ENCODE measurements around the gene PRPF39. TPM values are rescaled to one million over a fixed set of nuclear protein-coding genes. Genes with fewer than 3 reads are reported as not detected.
"Not testable (repeated sequence)": the region's sequence is repeated elsewhere in the genome, so short reads cannot be mapped to it uniquely, and the experiment has no call there.

Gene PRPF39
- polyA plus RNA-seq, 1 experiment: 26.4 TPM

DNA sequence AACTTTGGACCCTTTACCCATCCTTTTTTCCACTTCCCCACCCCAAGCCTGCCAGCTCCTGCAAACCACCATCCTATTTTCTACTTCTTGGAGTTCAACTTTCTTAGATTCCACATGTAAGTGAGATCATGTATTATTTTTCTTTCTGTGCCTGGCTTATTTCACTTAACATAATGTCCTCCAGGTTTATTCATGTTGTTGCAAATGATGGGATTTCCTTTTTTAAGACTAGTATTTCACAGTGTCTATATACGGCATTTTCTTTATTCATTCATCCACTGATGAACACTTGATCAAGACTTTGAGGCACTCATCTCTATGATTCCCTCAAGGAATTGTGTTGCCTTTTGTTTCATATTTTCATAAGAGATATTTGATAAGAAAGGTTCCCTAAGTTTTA lies 5.6 kb upstream of the PRPF39 start:
- DNase-seq (ENCODE audit: low read depth): no peak
- CTCF ChIA-PET: no interaction called here
- POLR2A ChIA-PET: no interaction called here
- TF ChIP-seq, protein P1, sequence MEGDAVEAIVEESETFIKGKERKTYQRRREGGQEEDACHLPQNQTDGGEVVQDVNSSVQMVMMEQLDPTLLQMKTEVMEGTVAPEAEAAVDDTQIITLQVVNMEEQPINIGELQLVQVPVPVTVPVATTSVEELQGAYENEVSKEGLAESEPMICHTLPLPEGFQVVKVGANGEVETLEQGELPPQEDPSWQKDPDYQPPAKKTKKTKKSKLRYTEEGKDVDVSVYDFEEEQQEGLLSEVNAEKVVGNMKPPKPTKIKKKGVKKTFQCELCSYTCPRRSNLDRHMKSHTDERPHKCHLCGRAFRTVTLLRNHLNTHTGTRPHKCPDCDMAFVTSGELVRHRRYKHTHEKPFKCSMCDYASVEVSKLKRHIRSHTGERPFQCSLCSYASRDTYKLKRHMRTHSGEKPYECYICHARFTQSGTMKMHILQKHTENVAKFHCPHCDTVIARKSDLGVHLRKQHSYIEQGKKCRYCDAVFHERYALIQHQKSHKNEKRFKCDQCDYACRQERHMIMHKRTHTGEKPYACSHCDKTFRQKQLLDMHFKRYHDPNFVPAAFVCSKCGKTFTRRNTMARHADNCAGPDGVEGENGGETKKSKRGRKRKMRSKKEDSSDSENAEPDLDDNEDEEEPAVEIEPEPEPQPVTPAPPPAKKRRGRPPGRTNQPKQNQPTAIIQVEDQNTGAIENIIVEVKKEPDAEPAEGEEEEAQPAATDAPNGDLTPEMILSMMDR (IDR thresholded peaks at IDR 0.05; ENCODE audit: insufficient read depth, low read depth, low read length): no peak
- no peak overlapping the region for H3K4me3 ChIP-seq (ENCODE audit: low read depth, low read length)
- H3K36me3 ChIP-seq (ENCODE audit: control insufficient read depth, insufficient read depth, low read length): no peaks in the 10 kb centered on the region
- H3K27me3 ChIP-seq (ENCODE audit: control insufficient read depth, insufficient read depth, low read length): no peaks in the 10 kb centered on the region

DNA sequence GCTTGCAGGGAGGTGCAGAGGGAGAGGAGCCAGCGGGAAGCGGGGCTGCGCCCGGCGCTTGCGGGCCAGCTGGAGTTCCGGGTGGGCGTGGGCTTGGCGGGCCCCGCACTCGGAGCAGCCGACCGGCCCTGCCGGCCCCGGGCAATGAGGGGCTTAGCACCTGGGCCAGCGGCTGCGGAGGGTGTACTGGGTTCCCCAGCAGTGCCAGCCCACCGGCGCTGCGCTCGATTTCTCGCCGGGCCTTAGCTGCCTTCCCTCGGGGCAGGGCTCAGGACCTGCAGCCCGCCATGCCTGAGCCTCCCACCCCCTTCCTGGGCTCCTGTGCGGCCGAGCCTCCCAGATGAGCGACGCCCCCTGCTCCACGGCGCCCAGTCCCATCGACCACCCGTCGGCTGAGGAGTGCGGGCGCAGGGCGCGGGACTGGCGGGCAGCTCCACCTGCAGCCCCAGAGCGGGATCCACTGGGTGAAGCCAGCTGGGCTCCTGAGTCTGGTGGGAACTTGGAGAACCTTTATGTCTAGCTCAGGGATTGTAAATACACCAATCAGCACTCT lies 3.4 kb upstream of the PRPF39 start:
- H3K36me3 ChIP-seq (ENCODE audit: control insufficient read depth, insufficient read depth, low read length); H3K27me3 ChIP-seq (ENCODE audit: control insufficient read depth, insufficient read depth, low read length); CTCF ChIA-PET; DNase-seq (ENCODE audit: low read depth); H3K4me3 ChIP-seq (ENCODE audit: low read depth, low read length); POLR2A ChIA-PET: not testable (repeated sequence)

DNA sequence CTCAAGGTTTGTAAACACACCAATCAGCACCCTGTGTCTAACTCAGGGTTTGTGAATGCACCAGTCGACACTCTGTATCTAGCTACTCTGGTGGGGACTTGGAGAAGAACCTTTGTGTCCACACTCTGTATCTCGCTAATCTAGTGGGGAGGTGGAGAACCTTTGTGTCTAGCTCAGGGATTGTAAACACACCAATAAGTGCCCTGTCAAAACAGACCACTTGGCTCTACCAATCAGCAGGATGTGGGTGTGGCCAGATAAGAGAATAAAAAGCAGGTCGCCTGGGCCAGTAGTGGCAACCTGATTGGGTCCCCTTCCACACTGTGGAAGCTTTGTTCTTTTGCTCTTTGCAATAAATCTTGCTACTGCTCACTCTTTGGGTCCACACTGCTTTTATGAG lies 2.8 kb upstream of the PRPF39 start:
- POLR2A ChIA-PET; H3K4me3 ChIP-seq (ENCODE audit: low read depth, low read length); H3K27me3 ChIP-seq (ENCODE audit: control insufficient read depth, insufficient read depth, low read length); CTCF ChIA-PET; H3K36me3 ChIP-seq (ENCODE audit: control insufficient read depth, insufficient read depth, low read length); DNase-seq (ENCODE audit: low read depth): not testable (repeated sequence)

DNA sequence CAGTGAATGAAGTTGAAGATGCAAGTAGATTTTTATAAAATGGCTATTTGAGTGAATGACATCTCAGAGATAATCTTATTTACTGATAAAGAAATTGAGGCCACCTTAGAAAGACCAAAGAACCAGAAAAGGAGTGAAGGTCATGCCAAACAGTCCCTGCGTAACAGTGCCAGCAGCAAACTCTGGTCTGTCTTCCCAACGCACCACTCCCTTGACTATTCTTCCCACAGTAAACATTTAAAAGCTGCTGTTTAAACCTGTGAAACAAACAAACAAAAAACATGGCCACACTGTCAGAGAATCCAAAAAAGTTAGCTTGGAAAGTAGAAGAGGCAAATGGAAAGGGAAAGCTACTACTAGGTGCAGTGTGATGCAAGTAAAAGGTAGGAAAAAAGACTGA lies 1.5 kb upstream of the PRPF39 start:
- no peaks in the 10 kb centered on the region for H3K27me3 ChIP-seq (ENCODE audit: control insufficient read depth, insufficient read depth, low read length)
- TF ChIP-seq, protein P1 (IDR thresholded peaks at IDR 0.05; ENCODE audit: insufficient read depth, low read depth, low read length): no peak
- H3K4me3 ChIP-seq (ENCODE audit: low read depth, low read length): no peak overlapping the region
- POLR2A ChIA-PET: no interaction called here
- no peaks in the 10 kb centered on the region for H3K36me3 ChIP-seq (ENCODE audit: control insufficient read depth, insufficient read depth, low read length)
- no peak for DNase-seq (ENCODE audit: low read depth)
- CTCF ChIA-PET: interaction anchor here (1.1 kb wide), 1 partner anchor 16 kb away, joined by 3 read pairs; no protein-coding TSS in a partner anchor

DNA sequence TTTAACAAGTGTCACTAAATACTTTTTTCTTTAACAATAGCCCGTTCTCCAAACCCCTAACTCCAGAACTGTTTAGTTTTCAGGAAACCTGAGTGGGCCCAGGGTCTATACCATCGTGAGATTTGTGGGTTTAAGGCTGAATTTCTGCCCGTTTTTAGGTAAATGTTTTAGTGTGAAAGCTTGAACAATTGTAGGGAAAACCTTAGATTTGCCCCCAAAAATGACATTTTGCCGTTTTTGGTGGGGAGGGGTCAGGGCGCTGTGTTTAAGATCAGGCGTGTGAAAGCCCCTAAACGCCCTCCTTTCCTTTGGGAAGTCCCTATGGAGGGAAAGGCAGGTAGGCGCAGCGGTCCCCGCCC lies 320 bp upstream of the PRPF39 start:
- ChIA-PET CTCF (interaction anchor here (1.1 kb wide), 1 partner anchor 17 kb away, joined by 3 read pairs; no protein-coding TSS in a partner anchor), POLR2A (no interaction called here)
- Histone ChIP-seq H3K36me3 (ENCODE audit: control insufficient read depth, insufficient read depth, low read length) (no peaks in the 10 kb centered on the region), H3K4me3 (ENCODE audit: low read depth, low read length) (peak overlapping the region; percentile 70), H3K27me3 (ENCODE audit: control insufficient read depth, insufficient read depth, low read length) (no peaks in the 10 kb centered on the region)
- DNase-seq (ENCODE audit: low read depth): no peak
- TF ChIP-seq, protein P1 (IDR thresholded peaks at IDR 0.05; ENCODE audit: insufficient read depth, low read depth, low read length): no peak

DNA sequence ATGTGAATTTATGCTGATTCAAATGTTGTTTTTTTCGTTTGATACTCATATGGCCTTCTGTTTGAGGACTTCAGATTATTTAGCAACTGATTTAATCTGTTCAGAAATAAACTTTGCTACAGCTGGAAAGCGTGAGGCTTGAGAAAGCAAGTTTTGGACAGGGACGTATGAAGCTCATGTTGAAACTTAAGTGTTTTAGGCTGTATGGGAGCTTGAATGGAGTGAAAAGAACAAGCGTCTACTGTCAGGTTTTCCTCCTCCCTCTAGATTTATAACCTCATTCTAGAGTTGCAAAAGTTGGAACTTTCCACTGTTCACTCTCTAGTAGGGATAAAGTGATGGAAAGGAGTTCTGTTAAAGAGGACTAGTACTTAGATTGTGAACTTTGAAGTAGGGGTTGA lies 1.0 kb downstream of the PRPF39 start:
- DNase-seq (ENCODE audit: low read depth): no peak
- Histone ChIP-seq H3K4me3 (ENCODE audit: low read depth, low read length) (peak overlapping the region; percentile 70), H3K36me3 (ENCODE audit: control insufficient read depth, insufficient read depth, low read length) (no peaks in the 10 kb centered on the region), H3K27me3 (ENCODE audit: control insufficient read depth, insufficient read depth, low read length) (no peaks in the 10 kb centered on the region)
- CTCF ChIA-PET: interaction anchor here (1.0 kb wide), 1 partner anchor 16 kb away, joined by 3 read pairs; no protein-coding TSS in a partner anchor
- POLR2A ChIA-PET: no interaction called here
- TF ChIP-seq, protein P1 (IDR thresholded peaks at IDR 0.05; ENCODE audit: insufficient read depth, low read depth, low read length): no peak
